Stimulated activated CD4-positive, alpha-beta T cell treated with anti-CD3 and anti-CD28 coated beads, TNF-alpha, amount 100 ng/mL, for 24 hours (primary cell): ENCODE data around the gene GNL2.
"Not testable (repeated sequence)": the region's sequence is repeated elsewhere in the genome, so short reads cannot be mapped to it uniquely, and the experiment has no call there.

Experiments used
- DNase-seq, 3 experiments: peaks; one replicate each; pipeline ENCODE4 v3.0.0-alpha.2; 2020; ENCODE audit warnings: low read depth in 3 of 3

Gene GNL2

DNA sequence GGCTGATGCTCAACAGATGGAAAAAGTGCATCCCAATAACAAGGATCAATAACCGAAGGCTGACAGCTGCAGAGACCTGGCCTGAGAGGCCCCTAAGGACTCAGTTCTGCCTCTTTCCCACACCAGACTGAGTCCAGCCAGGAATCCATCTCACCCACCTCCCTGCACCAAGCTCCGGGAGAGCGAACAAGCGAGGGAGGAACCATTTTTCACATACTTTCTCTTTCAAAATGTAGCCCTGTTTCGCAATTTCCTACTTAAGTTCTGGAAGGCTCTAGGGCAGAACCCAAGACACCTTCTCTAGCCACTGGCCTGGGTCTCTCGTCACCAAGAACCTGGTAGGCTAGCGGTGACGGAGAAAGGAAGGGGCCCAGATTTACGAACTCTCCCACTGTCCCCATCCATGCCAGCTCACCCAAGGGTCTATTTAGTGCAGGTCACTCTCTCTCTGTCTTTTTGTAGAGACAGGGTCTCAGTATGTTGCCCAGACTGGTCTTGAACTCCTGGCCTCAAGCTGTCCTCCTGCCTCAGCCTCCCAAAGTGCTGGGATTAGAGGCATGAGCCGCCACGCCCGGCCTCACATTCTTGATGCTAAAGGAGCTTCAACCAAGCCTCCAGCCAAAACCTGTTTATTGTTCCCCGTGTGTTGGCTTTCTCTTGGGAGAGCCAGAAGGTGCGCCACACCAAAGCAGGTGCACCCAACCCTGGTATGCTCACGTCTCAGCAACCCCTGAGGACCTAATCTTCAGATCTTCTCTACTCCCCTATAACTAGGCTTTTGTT, 10.9 kb upstream of the GNL2 start:
- DNase-seq: no peak

DNA sequence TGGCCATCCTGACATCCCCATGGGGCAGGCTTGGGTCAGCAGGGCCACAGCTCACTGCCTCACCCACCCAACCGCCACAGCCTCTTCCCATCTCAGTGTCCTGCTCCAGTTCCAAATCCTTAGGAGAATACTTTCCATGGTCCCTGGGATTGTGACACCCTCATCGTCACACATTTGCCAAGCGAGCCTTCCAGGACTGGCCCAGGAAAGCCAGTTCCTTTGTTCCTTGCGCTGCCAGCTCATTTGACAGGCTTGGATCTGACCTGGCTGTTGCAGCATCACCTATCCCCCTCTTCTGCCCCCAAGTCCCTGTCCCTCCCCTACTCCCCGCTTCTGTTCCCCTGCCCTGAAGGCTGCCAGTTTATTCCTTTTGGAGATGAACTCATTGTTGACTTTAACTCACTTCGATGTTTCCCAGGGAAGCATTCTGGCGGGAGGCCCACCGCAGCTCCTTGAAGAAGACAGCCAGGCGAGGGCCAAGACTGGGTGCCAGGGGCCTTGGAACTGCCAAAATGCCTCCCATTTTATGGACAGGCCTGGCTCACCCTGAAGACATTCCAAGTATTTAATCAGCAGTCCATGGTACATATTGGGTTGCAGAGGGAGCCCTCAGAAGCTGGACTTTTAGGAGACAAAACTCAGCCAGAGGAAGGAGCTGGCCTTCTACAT, 10.2 kb upstream of the GNL2 start:
- DNase-seq: no peak

DNA sequence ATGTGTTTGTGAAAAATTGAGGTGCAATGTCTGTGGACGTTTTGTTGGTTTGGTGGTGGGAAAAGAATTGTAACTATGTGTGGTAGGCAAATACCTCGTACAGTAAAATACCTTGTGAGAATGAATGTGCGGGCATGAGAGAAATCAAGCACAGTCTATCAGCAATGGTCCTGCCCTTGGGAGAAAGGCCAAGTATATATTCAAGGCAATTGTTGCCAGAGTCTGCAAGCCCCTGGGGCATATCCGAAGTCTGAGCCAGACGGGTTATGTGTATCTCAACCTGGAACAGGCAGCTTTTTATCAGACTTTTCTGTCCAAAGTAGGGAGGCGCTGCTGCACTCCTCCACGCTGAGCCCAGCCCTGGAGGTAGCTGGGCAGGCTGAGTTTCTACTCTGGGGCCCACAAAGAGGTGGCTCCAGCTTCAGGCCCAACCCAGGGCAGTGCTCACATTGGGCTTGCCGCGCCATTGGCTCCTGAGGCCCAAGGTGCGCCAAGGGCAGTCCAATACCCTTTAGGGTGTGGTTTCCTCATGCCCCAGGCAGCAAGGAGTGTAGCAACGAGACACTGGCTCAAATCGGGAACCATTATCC, 9.4 kb upstream of the GNL2 start:
- no peak for DNase-seq

DNA sequence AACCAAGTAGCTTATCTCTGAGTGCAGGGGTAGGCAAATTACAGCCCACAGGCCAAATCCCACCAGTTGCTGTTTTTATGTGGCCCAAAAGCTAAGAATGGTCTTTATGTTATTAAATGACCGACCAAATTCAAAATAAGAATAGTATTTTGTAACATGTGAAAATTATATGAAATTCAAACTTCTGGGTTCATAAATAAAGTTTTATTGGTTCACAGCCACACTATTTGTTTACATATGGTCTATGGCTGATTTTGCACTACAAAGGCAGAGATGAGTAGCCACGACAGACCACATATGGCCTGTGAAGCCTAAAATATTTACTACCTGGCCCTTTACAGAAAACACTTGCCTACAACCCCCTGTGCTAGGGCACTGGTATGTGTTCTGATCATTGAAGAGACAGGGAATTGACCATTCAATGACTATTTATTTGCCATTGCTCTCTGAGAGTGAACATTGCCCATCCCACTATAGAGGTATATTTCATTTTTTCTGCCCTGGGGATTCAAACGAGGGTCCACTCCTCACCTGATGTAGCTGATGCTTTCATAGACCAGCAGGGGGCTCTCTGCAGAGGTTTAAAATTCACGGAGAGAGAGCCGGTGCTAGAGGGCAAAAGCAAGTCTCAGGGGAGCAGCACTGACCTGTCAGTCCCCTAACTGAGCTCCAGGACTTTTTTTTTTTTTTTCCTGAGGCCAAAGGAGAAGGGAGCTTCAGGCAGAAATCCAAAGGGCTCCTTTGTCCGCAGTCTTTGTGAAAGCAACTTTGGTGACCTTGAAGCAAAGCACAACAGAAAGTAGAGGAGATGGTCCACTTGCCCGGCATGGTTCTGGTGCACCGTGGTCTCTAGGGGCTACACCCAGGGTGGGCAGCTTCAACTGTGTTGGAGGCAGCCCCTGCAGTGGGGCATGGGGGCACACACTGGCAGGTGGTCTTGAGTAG, 7.3 kb upstream of the GNL2 start:
- peak in 2 of 3 experiments; percentile 6 to 17 for DNase-seq

DNA sequence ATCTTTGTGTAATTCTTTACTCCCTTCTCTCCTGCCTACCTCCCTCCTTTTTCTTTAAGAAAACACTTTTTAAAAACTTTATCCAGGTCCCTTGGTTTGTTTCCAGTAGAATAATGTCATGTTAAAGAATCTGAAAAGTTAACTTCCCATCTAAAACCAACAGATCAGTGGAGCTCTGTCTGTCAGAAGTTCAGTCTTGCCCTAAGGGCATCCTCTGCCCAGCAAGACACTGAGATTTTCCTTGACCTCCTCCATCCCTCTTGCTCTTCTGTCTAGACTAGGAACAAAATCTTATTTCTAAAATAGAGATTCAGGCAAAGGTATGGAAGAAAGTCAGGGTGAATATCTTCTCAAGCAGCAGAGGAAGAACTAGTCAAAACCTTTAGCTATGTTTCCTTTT, 5.7 kb upstream of the GNL2 start:
- no peak for DNase-seq

DNA sequence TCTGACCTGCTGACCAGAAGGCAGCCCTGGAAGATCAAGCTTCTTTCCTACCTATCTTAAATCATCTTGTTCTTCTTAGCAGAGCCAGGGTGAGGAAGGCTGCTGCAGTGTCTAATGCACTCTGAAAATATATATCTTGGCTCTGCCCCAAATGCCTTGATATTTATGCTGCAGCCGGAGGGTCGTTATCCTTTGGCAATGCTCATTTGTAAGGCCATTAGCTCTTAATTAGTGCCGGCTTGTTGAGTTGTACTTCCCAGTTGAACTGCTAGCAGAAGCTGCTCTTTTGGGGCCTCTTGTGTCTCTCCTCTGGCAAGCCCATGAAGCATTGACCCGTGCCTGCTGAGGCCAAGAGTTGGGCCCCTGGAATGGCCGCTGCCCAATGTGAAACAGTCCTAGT, 4.2 kb upstream of the GNL2 start:
- DNase-seq: no peak

DNA sequence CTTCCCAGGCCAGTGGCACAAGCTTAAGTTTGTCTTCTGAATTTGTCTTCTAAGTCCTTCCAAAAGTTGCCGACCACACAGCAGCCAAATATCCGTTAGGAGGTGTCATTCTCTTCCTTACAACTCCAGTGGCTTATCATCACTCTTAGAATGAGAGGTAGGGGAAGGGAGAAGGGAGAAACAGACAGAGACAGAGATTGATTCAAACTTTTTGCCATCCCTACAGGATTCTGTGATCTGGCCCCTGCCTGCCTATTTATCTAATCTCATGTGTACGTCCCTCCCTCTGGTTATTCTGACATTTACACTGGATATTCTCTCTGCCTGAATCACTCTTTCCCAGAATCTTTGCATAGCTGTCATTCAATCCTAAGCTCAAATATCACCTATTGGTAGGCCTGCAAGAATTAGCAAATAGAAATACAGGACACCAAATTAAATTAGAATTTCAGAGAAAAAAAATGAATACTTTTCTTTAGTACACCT, 488 bp upstream of the GNL2 start:
- no peak for DNase-seq

DNA sequence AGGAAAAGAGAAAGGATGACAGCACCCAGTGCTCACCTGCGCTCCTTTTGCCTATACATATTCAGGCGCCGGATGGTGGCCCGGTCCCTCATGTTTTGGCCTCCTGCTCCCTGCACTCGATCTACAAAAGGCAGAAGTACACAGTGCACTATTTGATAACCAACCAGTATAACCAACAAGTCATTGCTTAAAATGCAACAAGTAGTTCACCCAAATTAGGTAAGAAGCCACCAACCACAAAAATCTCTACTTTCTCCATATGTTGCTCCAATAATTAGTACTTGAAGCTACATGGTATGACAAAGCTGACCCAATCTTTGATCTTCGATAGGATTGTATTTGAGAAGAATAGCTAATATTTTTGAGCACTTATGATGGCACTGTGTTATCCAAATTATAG, 2.0 kb downstream of the GNL2 start:
- DNase-seq: no peak

DNA sequence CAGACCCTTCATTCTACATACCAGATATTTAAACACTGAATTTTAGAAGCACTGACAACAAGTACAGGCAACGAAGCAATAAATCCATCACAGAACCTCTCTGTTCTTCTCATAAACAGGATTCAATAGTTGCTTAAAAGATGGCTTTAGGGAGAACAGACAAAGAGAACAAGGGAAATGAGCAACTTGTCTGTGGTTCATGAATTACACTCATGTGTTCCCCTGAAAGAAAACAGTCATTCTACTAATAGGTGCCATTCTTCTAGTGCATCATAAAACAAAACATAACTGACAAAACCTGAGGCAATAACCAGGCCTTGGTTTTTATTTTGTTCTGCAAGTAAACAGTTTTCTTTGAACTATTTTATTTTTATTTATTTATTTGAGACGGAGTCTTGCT, 6.8 kb downstream of the GNL2 start:
- no peak for DNase-seq

DNA sequence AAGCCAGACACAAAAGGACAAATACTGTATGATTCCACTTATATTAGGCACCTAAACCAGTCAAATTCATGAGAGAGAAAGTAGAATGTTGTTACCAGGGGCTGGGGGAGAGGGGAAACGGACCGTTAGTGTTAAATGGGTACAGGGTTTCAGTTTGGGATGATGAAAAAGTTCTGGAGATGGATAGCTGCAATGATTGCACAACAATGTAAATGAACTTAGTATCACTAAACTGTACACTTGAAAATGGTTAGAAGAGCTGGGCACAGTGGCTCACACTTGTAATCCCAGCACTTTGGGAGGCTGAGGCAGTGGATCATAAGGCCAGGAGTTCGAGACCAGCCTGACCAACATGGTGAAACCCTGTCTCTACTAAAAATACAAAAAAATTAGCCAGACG, 11.2 kb downstream of the GNL2 start:
- DNase-seq: not testable (repeated sequence)

DNA sequence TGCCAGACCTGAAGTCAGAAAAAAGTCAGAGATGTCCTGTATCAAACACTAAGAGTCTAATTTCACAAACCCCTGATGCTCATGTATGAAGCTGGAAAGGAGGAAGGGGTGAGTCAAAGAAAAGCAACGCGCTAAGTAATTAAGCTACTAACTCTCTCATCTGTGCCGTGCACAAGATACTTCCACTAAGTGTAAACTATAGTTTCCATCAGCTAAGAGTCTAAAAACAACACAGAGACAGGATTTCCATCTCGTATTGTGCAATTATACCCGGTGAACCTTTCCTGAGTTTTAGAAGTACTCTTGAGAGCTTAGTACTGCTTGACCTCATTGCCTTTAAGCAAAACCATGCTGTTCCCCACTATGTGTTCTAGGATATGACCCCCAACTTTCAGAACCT, 20.0 kb downstream of the GNL2 start:
- DNase-seq: no peak

DNA sequence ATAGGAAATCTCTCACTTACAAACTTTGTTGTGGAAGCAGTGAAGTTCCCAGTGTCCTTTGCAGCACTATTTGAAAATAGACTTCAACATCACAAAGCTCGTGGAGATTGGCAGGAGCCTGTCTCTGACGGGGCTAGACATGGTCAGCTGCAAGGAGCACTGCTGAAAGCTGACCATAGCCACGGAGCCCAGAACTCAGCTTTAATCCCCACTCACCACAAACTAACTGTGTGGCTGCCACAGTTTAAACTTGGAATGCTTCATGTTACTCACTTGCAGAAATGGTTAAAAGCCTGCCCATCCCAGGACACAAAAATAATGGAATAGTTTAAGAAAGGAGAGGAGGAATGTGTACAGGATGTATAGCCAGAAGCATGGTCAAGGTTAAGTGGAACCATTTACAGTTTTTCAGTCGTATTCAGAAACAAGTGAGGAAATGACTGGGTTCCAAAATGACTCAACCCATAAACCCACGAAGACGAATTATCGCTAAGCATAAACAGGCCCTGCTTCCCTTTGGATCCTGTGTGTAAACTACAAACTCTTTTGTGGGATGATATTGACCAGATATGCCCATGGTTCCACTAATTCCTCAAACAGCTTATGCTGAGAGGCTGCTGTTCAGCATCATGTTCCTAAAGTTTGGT, 20.8 kb downstream of the GNL2 start:
- no peak for DNase-seq

DNA sequence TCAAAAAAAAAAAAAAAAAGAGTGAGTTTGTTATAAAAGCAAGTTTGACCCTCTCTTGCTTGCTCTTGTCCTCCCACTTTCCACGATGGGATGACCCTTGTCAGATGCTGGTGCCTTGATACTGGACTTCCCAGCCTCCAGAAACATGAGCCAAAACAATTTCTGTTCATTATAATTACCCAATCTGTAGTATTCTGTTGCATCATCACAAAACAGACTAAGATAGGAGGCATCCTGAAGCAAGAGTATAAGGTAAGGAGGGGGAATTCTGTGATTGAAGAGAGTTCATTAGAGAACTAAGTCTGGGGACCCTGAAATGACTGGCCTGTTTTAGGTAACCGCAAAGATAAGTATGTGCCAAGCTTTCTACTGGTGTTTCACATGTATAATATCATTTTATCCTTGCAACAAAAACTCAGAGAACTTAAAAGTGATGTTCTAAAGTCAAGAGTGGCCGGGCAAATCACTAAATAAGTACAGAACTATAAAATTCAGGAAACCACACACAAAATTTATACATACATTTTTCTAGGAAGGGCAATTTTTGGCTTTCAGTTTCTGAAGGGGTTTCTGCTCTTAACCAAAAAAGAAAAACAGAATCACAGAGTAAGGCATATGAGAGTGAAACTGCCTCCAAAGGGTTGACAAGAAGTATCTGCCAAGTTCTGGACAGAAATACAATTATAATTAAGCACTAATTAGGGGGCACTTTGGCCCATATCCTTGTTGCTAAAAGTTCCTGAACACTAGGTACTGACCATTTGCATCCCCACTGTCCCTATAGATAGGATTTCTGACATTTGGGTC, 25.0 kb downstream of the GNL2 start:
- DNase-seq: no peak

DNA sequence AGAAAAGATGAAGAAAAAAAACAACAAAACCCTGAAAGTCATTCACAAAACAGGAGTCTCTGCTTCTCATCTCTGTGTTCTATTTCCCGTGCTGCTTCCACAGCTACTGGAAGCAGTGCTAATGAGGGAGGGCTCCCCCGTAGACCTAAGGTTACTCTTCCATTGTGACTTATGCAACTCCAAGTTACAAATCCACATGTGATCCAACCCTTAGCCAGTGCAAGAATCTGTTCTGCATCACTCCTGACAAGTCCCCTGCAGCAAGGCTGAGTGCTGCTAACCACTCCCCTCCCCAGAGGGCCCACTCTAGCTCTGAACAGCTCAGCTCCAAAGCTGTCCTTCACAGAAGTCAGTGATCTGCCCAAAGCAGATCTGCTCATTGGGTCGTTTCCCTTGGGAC, 28.7 kb downstream of the GNL2 start:
- no peak for DNase-seq

DNA sequence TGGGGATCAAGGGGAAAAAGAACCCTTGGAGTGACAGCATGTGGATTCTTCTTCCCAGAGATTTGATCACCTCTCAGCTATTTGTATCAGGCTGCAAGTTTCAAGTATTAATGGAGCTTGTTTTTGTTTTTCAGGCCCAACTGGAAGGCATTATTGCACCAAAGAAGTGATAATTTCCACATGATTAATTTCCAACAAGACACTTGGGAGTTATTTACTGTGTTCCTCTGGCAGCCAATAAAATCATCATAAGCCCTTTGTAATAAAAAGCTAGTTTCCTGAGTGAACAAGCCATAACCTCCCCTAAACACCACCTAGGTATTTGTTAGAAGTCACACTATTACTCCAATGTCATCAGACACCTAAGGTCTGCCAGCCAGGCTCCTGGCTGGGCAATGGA, 30.8 kb downstream of the GNL2 start:
- DNase-seq: no peak

DNA sequence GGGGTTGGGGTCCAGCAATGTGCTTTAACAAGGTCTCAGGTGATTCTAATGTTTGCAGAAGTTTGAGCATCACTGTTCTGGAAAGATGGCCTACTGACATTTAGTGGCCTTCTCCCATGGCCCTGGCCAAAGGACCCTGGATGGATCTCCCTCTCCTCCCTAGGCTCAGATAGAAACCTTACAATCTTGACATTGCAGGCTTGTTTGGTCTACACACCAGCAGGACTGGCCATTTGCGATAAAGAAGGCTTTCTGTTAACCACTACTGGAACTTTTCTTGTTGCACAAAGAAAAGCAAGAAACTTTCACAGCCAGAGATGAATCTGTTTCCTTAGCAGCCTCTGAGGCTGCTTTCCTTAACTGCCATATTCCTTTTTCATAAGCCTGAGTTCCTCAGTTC, 32.8 kb downstream of the GNL2 start:
- DNase-seq: no peak

DNA sequence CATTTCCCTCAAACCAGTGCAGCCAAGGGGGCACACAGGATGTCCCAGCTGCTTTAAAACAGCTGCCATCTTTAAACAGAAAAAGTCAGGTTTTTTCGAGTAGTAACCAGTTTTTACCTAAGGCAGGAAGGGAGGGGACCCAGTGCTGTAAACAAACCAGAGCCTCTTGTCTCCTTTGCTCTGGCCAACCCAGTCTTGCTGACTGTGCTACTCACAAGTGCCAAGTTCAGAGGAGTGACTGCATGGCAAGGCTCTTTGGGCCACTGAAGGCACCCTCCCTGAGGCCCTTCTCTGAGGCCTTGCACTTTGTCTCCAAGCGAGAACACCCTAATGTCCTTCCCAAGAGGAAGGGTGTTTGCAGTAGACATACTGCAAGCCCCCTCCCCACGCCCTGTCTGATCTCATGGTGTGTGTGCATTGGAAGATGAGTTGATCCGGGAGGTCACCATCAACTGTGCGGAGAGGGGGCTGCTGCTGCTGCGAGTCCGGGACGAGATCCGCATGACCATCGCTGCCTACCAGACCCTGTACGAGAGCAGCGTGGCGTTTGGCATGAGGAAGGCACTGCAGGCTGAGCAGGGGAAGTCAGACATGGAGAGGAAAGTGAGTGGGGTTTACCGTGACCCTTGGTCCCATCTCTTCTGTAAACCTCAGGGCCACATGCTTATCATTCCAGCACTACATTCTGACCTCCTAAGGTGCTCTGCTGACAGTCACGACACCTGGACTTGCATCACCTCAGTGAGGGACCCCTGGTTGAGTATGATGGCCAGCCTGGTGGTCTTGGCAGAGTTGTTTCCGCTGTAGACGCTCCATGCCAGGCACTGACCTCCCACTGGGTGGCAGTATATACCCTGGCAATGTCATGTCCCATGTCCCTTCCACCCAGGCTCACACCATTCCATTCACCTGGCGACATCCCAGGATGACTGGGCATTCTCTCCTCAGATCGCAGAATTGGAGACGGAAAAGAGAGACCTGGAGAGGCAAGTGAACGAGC, 34.3 kb downstream of the GNL2 start:
- peak in 2 of 3 experiments; percentile 8 to 29 for DNase-seq

DNA sequence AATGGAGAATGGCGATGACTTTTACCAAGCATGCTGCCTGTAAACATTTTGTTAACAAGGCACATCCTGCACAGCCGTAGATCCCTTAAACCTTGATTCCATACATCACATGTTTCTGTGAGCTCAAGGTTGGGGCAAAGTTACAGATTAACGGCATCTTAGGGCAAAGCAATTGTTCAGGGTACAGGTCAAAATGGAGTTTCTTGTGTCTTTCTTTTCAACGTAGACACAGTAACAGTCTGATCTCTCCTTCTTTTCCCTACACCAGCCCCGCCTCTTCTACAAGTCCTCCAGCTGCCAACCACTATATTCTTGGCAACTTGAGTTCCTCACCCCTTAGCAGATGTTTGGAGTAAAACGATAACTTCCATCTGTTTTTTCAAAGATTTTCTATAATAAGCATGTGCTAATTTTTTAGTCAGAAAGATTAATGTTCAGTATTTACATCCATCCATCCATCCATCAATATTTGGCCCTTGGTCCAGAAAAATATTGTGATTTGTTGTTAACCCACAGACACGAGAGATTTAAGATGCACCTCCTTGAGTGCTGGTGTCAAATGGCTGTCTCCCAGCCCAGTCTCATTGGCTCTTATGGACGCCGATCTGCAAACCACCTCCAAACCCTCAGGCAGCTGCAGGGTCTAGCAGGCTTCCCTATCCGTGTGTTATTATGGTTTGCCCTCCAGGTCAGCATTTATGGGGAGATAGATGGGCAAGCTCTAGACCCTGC, 35.2 kb downstream of the GNL2 start:
- no peak for DNase-seq

DNA sequence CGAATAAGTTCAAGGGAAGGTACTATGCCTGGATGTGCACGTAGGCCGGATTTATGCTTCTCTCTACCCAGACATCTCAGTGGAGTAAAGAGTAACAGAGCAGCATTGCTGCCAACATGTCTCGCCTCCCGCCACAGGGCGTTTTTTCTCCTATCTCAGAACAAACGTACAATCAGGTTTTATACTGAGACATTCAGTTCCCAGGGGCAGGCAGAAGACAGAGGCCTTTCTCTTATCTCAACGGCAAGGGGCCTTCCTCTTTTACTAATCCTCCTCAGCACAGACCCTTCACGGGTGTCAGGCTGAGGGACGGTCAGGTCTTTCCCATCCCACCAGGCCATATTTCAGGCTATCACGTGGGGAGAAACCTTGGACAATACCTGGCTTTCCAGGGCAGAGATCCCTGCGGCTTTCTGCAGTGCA, 35.8 kb downstream of the GNL2 start:
- not testable (repeated sequence) for DNase-seq
